ENCODE data around the gene EPSTI1. TPM values are rescaled to one million over a fixed set of nuclear protein-coding genes. Genes with fewer than 3 reads are reported as not detected.

EPSTI1 gene
- total and polyA plus RNA-seq, 10 of the 15 experiments (the other 5 are each of a cell fraction or from before 2014, with no cell fraction given), result 4.7 to 32.0 (median 24.2) TPM

DNA sequence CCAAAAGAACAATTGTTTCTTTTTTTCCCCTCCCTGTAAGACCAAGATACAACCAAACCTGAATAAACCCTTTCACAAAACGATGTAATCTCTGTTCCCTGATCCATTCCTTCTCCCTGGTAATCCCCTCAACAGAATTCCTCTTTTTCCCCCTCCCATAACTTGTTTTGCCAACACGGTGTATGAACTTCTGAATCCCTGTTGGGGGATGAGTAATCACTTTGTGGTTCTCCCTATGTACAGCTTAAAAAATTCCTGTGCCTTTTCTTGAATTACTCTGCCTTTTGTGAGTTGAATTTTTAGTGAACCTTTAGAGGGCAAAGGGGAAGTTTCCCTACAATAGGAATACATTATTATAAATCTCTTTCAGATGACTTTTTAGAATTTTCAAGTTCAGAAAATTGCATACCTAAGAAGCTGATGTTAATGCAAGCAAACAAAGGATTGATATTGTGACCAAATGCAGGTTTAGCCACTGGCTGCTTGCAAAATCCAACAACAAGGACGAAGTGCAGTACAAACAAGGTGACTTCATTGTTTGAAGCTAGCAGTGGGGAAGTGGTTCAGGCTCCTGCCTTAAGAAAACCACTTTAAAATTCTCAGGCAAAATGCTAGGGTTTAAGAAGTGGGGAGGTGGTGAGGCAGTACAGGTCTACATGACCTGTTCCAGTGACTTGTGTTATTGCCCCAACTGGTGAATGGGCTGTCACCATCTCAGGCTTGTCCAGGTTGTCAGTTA, 15.0 kb upstream of the EPSTI1 start (continued):
- TF ChIP-seq, protein P1, sequence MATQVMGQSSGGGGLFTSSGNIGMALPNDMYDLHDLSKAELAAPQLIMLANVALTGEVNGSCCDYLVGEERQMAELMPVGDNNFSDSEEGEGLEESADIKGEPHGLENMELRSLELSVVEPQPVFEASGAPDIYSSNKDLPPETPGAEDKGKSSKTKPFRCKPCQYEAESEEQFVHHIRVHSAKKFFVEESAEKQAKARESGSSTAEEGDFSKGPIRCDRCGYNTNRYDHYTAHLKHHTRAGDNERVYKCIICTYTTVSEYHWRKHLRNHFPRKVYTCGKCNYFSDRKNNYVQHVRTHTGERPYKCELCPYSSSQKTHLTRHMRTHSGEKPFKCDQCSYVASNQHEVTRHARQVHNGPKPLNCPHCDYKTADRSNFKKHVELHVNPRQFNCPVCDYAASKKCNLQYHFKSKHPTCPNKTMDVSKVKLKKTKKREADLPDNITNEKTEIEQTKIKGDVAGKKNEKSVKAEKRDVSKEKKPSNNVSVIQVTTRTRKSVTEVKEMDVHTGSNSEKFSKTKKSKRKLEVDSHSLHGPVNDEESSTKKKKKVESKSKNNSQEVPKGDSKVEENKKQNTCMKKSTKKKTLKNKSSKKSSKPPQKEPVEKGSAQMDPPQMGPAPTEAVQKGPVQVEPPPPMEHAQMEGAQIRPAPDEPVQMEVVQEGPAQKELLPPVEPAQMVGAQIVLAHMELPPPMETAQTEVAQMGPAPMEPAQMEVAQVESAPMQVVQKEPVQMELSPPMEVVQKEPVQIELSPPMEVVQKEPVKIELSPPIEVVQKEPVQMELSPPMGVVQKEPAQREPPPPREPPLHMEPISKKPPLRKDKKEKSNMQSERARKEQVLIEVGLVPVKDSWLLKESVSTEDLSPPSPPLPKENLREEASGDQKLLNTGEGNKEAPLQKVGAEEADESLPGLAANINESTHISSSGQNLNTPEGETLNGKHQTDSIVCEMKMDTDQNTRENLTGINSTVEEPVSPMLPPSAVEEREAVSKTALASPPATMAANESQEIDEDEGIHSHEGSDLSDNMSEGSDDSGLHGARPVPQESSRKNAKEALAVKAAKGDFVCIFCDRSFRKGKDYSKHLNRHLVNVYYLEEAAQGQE (IDR thresholded peaks at IDR 0.05; ENCODE audit: low read depth, low read length), result no peak
- no peak for TF ChIP-seq NRF1 (conservative IDR thresholded peaks at IDR 0.05; ENCODE audit: low read depth, low read length)
- no peak for TF ChIP-seq SRF (IDR thresholded peaks at IDR 0.05; ENCODE audit: low read depth in 2 of 2, low read length in 2 of 2)
- TF ChIP-seq EGR1 (IDR thresholded peaks at IDR 0.05; ENCODE audit: borderline replicate concordance in 1 of 2, low read depth in 2 of 2, low read length in 2 of 2), result no peak
- TF ChIP-seq, protein P2, sequence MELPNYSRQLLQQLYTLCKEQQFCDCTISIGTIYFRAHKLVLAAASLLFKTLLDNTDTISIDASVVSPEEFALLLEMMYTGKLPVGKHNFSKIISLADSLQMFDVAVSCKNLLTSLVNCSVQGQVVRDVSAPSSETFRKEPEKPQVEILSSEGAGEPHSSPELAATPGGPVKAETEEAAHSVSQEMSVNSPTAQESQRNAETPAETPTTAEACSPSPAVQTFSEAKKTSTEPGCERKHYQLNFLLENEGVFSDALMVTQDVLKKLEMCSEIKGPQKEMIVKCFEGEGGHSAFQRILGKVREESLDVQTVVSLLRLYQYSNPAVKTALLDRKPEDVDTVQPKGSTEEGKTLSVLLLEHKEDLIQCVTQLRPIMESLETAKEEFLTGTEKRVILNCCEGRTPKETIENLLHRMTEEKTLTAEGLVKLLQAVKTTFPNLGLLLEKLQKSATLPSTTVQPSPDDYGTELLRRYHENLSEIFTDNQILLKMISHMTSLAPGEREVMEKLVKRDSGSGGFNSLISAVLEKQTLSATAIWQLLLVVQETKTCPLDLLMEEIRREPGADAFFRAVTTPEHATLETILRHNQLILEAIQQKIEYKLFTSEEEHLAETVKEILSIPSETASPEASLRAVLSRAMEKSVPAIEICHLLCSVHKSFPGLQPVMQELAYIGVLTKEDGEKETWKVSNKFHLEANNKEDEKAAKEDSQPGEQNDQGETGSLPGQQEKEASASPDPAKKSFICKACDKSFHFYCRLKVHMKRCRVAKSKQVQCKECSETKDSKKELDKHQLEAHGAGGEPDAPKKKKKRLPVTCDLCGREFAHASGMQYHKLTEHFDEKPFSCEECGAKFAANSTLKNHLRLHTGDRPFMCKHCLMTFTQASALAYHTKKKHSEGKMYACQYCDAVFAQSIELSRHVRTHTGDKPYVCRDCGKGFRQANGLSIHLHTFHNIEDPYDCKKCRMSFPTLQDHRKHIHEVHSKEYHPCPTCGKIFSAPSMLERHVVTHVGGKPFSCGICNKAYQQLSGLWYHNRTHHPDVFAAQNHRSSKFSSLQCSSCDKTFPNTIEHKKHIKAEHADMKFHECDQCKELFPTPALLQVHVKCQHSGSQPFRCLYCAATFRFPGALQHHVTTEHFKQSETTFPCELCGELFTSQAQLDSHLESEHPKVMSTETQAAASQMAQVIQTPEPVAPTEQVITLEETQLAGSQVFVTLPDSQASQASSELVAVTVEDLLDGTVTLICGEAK (IDR thresholded peaks at IDR 0.05; ENCODE audit: borderline replicate concordance), result no peak
- no peak for TF ChIP-seq NFXL1 (IDR thresholded peaks at IDR 0.05; ENCODE audit: borderline replicate concordance)

All from GM12878 (cell line).